HG03342 (cell line): ENCODE results near the gene FAM43A.
A peak's percentile ranks its signal among the peaks of the same experiment; 100 is the strongest.

Experiments used
- ATAC-seq: cut with Tn5 transposase; IDR thresholded peaks from one replicate; pipeline ENCODE4 v1.9.1; 2021; ENCODE audit warnings: mild to moderate bottlenecking, moderate library complexity; ENCODE audit not compliant: unreplicated experiment

The FAM43A gene

GRCh38 chr3:194685718-194686413 is at the start of gene FAM43A:
TSS of gene FAM43A (plus strand) at chr3:194685883. CDS start at chr3:194686827, 944 bp downstream.
- ATAC-seq, result peak; percentile 30

- no peak for ATAC-seq
These were observed 48.6 kb upstream of the FAM43A start for GRCh38 chr3:194637066-194637465.

- no peak for ATAC-seq
These were observed 47.9 kb upstream of the FAM43A start for GRCh38 chr3:194637541-194638400.

- ATAC-seq, result no peak
These were observed 46.6 kb upstream of the FAM43A start for GRCh38 chr3:194638991-194639605.

GRCh38 chr3:194640829-194641228 is 44.9 kb upstream of the FAM43A start:
- ATAC-seq, result no peak

GRCh38 chr3:194642769-194643168 is 42.9 kb upstream of the FAM43A start:
- no peak for ATAC-seq

- no peak for ATAC-seq
These were observed 37.9 kb upstream of the FAM43A start for GRCh38 chr3:194647747-194648146.

- ATAC-seq, result no peak
These were observed 31.2 kb upstream of the FAM43A start for GRCh38 chr3:194654443-194654842.

- no peak for ATAC-seq
These were observed 28.2 kb upstream of the FAM43A start for GRCh38 chr3:194657439-194657838.

- ATAC-seq, result no peak
These were observed 27.0 kb upstream of the FAM43A start for GRCh38 chr3:194658477-194659242.

GRCh38 chr3:194659778-194660177 is 25.9 kb upstream of the FAM43A start:
- no peak for ATAC-seq

GRCh38 chr3:194661374-194661773 is 24.3 kb upstream of the FAM43A start:
- ATAC-seq, result no peak

- ATAC-seq, result no peak
These were observed 23.7 kb upstream of the FAM43A start for GRCh38 chr3:194661946-194662345.

- no peak for ATAC-seq
These were observed 20.8 kb upstream of the FAM43A start for GRCh38 chr3:194664857-194665256.

GRCh38 chr3:194667363-194667762 is 18.3 kb upstream of the FAM43A start:
- no peak for ATAC-seq

- peak; percentile 35 for ATAC-seq
These were observed 14.2 kb upstream of the FAM43A start for GRCh38 chr3:194671511-194671899.

- ATAC-seq, result peak; percentile 82
These were observed 13.5 kb upstream of the FAM43A start, which contains the start of gene LSG1 for GRCh38 chr3:194671900-194672808. TSS of gene LSG1 (minus strand) at chr3:194672191. CDS start at chr3:194672162, 29 bp downstream.

- no peak for ATAC-seq
These were observed 12.8 kb upstream of the FAM43A start for GRCh38 chr3:194672876-194673275.

GRCh38 chr3:194673761-194674160 is 11.9 kb upstream of the FAM43A start:
- no peak for ATAC-seq
